Osteocyte (in vitro differentiated cells): ENCODE data around the gene EXOC4. TPM values are rescaled to one million over a fixed set of nuclear protein-coding genes. Genes with fewer than 3 reads are reported as not detected.

Source experiments
- DNase-seq: peaks from one replicate; pipeline ENCODE4 v3.0.0; 2021; ENCODE audit warnings: mixed read lengths; ENCODE audit not compliant: unreplicated experiment; ENCODE audit errors: extremely low spot score
- H3K27ac Mint-ChIP-seq: one replicate; pipeline ENCODE4 v1.8.0; 2021; ENCODE audit warnings: mild to moderate bottlenecking, mixed read lengths; ENCODE audit not compliant: unreplicated experiment
- H3K27me3 Mint-ChIP-seq: one replicate; pipeline ENCODE4 v1.8.0; 2021; ENCODE audit warnings: mixed read lengths; ENCODE audit not compliant: unreplicated experiment
- H3K36me3 Mint-ChIP-seq: one replicate; pipeline ENCODE4 v1.8.0; 2021; ENCODE audit warnings: mixed read lengths; ENCODE audit not compliant: unreplicated experiment
- H3K4me1 Mint-ChIP-seq: one replicate; pipeline ENCODE4 v1.8.0; 2021; ENCODE audit warnings: mixed read lengths; ENCODE audit not compliant: unreplicated experiment
- H3K4me3 Mint-ChIP-seq: one replicate; pipeline ENCODE4 v1.8.0; 2021; ENCODE audit warnings: mild to moderate bottlenecking, moderate library complexity, mixed read lengths; ENCODE audit not compliant: unreplicated experiment
- H3K9me3 Mint-ChIP-seq: one replicate; pipeline ENCODE4 v1.8.0; 2021; ENCODE audit warnings: mixed read lengths; ENCODE audit not compliant: unreplicated experiment
- CTCF ChIP-seq: fragments of 200-600 bp; sonication (generic); IDR thresholded peaks from 2 replicates; pipeline ENCODE4 v1.5.0; 2021; ENCODE audit warnings: antibody characterized with exemption, mild to moderate bottlenecking, moderate library complexity
- total RNA-seq: library from RNA; stranded (reverse); gene quantifications from 2 replicates; pipeline ENCODE4 v1.2.1, GENCODE V29; 2021

The EXOC4 gene
- total RNA-seq, 1 donor from 2014 or later, result 99.9 TPM

DNA sequence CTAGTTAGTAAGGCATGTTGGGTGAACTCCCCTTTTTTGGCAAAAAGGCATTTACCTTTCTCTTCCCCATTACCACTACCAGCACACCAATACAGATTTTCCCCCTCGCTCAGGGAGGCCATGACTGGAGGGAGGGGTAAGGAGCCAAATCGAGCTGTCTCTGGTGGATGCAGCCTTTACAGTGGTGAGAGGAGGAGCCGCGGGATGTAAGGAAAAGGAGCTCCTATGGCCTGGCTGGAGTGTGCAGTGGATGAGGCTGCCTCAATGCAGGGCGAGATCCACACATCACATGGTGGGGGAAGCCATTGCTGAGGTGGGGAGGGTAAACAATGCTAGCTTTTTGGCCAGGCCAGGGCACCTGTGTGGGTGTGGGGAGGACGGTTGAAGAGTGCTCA is 416.2 kb downstream of the EXOC4 start:
- Mint-ChIP-seq H3K4me1 (peaks cover 11% of the 10 kb centered on the region), H3K36me3 (no peaks in the 10 kb centered on the region), H3K27ac (no peak overlapping the region)

GRCh38 chr7:133670250-133670649 is 417.4 kb downstream of the EXOC4 start:
- Mint-ChIP-seq H3K4me3 (no peak overlapping the region), H3K4me1 (peaks cover 11% of the 10 kb centered on the region), H3K27ac (no peak overlapping the region), H3K27me3 (no peaks in the 10 kb centered on the region), H3K9me3 (no peaks in the 10 kb centered on the region), H3K36me3 (no peaks in the 10 kb centered on the region)
- DNase-seq, result no peak
- TF ChIP-seq CTCF, result no peak

More for the DNA sequence above, 416.2 kb downstream of the EXOC4 start:
- no peaks in the 10 kb centered on the region for H3K9me3 Mint-ChIP-seq
- H3K27me3 Mint-ChIP-seq, result no peaks in the 10 kb centered on the region
- H3K4me3 Mint-ChIP-seq, result no peak overlapping the region
- no peak for DNase-seq
- no peak for TF ChIP-seq CTCF

- peaks cover 11% of the 10 kb centered on the region for H3K4me1 Mint-ChIP-seq
- no peak for TF ChIP-seq CTCF
- no peak overlapping the region for H3K4me3 Mint-ChIP-seq
- no peaks in the 10 kb centered on the region for H3K27me3 Mint-ChIP-seq
- no peaks in the 10 kb centered on the region for H3K9me3 Mint-ChIP-seq
- no peak for DNase-seq
- H3K27ac Mint-ChIP-seq, result no peak overlapping the region
- H3K36me3 Mint-ChIP-seq, result no peaks in the 10 kb centered on the region
Observed at GRCh38 chr7:133672866-133673265, 420.0 kb downstream of the EXOC4 start.

GRCh38 chr7:133674079-133674763 is 421.3 kb downstream of the EXOC4 start:
- no peaks in the 10 kb centered on the region for H3K9me3 Mint-ChIP-seq
- H3K4me3 Mint-ChIP-seq, result no peak overlapping the region
- no peaks in the 10 kb centered on the region for H3K36me3 Mint-ChIP-seq
- DNase-seq, result no peak
- H3K4me1 Mint-ChIP-seq, result peaks cover 6% of the 10 kb centered on the region
- H3K27me3 Mint-ChIP-seq, result no peaks in the 10 kb centered on the region
- TF ChIP-seq CTCF, result no peak
- no peak overlapping the region for H3K27ac Mint-ChIP-seq

DNA sequence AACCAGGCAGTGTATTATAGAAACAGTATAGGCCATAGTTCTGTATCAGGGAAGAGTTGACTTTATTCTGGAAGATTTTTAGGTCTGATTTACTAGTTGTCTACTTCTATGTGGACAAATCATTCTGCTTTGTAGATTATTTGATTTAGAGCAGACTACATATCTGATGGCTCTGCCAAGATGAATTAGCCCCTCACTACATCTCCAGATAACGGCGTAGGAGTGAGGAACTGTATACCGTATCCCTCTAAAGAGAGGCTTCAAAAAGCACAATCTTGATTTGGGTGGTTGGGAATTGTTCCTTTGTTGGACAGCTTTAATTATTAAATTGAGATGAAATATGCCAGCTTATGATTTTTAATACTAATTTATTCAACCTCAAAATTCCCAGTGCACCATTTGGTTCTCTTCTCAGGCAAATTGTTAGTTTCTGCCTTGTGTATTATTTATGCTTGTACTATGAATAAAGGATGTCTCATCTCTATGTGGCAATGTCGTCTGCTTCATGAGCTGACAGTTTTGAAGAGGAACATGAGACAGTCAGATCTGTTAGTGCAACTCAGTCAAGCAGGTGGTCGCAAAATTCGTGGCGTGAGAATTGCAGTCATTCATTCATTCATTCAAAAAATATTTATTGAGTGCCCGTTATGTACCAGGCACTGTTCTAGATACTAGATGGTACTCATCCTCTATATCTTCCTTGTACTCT is 422.8 kb downstream of the EXOC4 start:
- H3K9me3 Mint-ChIP-seq, result no peaks in the 10 kb centered on the region
- H3K4me3 Mint-ChIP-seq, result no peak overlapping the region
- no peak for DNase-seq
- H3K27me3 Mint-ChIP-seq, result no peaks in the 10 kb centered on the region
- no peaks in the 10 kb centered on the region for H3K36me3 Mint-ChIP-seq
- H3K27ac Mint-ChIP-seq, result no peak overlapping the region
- no peak for TF ChIP-seq CTCF
- no peaks in the 10 kb centered on the region for H3K4me1 Mint-ChIP-seq
